Fibroblast of upper back skin (primary cell): ENCODE measurements around the gene ARF1.

Experiments used
- DNase-seq: peaks from one replicate; pipeline ENCODE4 v3.0.0-alpha.2; 2013

The ARF1 gene

DNA sequence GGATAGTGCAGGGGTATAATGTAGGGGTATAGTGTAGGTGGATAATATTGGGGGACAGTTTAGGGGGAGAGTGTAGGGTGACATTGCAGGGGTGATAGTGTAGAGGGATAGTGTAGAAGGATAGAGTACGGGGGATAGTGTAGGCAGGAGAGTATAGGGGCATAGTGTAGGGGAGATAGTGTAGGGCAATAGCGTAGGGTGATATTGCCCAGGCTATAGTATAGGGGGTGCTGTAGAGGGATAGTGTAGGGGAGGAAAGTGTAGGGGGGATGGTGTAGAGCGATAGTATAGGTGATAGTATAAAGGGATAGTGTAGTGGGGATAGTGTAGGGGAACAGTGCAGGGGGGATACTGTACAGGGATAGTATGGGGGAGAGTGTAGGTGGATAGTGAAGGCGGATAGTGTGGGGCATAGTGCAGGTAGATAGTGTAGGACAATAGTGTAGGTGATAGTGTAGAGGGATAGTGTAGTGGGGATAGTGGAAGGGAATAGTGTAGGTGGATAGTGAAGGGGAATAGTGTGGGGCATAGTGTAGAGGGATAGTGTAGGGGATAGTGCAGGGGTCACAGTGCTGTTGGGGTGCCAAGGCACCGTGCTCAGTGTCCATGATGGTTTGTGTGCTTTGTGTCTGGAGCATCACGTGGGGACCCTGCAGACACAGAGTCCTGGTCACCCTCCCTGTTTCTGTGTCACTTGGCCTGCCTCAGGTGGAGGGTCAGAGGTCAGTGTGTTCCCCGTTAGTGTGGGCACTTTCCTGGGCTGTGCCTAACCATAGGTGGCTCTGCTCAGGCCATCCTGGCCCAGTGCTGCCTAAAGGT, 10.5 kb upstream of the ARF1 start:
- DNase-seq: no peak

DNA sequence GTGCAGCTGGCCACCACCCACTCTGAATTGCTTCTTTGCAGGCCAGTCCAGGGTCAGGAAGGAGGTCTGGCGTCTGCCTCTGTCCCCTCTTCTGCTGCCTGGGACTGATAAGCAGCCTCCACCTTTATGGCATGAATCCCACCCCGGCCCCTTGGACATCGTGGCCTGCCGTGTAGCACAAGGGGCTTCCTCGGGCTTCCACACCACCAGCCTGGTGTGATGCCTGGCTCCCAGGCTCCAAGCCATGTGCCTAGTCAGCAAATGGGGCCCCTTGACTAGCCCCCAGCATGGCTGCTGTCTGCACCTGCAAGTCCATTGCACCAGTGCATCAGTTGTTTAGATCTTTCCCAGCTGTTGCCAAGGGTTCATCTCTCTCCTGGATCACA, 9.9 kb upstream of the ARF1 start:
- no peak for DNase-seq

DNA sequence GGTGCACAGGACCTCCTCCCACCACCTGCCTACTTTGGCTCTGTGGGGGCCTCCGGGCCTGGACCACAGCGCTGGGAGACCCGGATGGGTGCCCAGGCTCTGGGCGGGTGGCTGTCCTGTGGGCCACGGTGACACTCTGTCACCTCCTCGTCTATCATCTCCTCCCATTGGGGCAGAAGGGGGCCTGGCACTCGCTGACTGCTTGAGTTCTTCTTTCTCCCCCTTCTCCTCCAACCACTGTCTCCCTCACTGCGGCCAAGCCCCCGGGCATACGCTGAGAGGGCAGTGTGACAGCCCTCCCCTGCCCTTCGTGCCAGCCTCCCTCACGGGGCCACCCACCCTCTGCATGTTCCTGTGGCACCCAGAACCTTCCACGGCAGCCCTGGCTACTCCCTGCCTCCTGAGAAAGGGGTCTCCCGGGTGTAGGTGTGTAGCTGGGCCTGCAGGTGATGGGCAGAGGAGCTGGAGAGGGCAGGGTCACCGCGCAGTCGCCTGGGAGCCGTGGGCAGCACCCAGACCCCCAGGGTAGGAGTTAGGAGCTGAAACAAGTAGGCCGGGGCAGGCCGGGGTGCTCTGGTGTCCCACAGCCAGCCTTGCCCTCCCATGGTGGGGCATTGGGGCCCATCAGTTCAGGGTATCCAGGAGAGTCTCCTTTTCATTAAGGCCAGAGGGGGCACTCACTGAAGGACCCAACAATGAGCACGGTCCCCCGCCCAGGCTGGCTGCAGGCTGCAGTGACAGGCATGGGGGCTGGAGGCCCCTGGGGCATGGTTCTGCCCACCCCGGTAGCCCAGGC, 9.2 kb upstream of the ARF1 start:
- no peak for DNase-seq

DNA sequence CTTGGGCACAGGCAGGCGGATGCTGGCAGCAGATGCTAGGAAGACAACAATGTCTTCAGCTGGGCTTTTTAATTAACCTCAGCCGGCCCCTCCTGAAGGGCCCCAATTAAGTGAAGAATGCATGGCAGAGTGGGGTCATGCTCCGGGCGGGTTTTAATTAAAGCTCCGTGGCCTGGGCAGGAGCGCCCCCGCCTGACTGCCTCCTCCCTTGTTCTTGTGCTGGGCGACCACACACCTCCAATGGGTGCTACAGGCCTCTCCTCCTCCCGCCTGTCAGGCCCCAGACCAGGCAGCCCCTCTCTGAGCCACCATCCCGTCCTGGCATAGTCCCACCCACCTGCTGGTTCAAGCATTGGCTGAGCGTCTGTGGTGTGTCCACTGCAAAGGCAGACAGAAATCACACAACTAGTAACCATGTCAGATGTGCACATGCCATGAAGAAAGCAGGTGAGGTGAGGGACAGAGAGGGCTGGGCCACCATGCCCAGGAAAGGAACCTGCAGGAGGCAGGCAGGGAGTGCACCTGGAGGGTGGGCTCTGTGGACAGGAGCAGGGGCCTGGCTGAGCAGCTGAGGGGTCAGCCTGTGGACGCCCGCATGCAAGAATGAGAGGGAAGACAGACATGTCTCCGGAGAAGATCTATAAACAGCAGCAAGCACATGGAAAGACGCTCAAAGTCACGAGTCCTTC, 8.5 kb upstream of the ARF1 start:
- DNase-seq: no peak

DNA sequence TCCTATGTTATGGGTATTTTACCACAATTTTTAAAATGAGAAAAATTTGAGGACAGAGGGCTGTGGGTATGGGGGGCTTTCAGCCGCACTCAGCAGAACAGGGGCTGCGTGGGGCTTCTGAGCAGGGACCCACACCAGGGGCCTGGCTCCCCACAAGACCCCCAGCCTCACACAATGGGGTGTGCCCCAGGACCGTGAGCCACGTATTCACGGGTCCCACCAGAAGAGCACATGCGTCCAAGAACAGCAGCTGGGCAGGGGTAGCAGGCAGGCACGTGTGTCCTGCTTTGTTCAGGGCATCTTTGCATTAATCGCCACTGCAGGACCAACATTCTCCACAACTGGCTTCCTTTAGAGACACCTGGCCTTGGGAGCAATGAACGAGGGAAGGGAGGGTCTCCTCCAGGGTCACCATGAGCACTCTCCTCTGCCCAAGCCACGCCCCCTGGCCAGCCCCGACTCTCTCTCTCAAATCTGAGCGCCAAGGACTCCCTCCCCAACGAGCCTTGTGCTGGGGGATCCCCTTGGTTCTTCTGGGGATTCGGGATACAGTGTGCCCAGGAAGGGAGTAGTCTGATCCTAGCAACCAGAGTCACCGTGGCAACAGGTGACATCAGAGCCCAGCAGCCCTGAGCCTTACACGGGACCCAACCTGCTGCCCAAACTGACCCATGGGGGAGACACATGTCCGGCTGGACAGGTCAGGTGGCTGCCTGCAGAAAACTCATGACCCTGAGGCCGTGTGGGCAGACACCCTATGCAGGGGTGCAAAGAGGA, 7.4 kb upstream of the ARF1 start:
- DNase-seq: no peak

DNA sequence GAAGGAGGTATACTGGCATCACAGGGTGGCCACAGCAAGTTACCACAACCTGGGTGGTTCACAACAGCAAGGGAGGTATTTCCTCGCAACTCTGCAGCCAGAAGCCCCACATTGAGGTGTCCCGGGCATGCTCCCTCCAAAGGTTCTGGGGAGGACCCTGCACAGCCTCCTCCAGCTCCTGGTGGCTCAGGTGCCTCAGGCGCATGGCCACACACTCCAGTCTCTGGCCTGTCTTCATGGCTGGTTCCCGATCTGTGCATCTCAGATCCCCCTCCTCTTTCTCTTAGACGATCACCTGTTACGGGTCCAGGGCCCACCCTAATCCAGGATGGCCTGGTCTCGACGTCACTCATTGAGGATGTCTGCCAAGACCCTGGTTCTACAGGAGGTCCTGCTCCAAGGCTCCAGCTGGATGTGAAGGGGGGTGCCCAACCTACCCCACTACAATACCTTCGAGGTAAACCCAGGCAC, 6.7 kb upstream of the ARF1 start:
- DNase-seq: no peak

DNA sequence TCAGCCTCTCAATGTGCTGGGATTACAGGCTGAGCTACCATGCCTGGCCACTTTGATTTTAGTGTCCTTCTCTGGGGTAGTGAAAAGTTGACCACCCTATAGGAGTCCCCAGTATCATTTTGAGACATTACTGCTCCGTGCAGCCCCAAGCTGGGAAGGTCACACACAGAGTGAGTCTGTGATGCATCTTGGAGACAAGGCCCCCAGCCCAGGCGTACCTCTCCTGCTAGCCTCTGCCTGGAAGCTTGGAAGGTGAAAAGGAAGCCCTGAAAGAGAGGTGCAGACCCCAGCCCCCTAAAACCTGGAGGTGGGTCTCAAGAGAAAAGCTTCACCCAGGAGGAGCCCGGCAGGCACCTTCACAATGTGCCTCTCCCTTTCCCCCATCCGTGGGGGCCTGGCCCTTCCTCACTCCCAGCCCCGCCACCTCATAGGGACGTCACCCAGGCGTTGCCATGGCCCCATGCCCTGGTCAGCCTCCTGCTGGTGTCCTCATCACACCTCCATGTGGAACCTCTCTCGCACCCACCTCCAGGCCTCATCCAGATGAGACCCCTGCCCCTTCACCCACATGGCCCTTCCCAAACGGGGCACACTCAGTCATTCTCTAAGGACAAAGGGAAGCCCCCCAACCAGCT, 5.6 kb upstream of the ARF1 start:
- no peak for DNase-seq

DNA sequence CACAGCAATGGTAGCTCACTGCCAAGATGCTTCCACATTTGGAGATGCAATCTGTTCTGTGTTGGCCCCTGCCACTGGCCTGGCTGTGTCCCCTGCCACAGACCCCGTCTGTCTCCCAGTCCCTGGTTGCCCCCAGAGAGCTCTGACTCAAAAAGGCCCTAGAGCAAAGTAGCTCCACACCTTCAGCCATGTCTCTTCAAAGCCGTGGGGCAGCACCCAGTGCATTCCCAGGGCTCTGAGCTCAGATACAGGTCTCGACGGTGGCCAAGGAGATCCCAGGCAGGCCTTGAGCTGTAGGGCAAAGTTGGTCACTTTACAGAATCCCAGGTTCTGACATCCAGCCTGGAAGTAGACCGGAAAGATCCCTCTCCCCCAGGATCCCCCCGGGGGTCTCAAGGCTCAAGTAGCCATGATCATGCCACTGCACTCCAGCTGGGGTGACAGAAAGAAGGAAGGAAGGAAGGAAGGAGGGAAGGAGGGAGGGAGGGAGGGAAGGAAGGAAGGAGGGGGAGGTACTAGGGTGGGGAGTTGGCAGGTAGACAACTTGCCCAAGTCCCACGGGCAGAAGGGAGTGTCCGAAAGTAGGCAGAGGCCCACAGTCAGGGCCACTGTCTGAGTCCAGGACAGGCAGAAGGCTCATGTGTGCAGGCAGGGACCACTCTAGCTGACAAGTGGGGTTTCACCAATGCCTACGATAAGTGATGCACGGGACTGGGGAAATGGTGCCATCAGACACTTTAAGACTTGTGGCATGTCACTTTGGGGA, 4.8 kb upstream of the ARF1 start:
- no peak for DNase-seq

DNA sequence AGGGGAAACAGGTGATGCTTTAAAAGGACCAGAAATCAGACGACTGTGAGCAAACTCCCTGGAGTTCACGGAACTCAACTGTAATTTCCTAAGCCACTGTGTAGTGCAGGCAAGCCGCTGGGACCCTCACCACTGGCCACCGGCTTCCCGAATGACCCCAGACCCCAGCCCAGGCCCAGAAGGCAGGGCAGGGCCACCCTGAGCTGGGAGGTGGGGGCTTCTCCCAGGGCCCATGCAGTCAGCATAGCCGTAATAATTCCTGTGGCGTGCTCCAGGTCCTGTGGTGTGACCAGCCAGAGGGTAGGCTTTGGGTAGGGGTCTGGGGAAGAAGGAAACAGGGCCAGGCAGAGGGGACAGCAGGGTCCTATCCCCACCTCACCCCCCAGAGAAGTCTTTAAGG, 3.5 kb upstream of the ARF1 start:
- DNase-seq: no peak

DNA sequence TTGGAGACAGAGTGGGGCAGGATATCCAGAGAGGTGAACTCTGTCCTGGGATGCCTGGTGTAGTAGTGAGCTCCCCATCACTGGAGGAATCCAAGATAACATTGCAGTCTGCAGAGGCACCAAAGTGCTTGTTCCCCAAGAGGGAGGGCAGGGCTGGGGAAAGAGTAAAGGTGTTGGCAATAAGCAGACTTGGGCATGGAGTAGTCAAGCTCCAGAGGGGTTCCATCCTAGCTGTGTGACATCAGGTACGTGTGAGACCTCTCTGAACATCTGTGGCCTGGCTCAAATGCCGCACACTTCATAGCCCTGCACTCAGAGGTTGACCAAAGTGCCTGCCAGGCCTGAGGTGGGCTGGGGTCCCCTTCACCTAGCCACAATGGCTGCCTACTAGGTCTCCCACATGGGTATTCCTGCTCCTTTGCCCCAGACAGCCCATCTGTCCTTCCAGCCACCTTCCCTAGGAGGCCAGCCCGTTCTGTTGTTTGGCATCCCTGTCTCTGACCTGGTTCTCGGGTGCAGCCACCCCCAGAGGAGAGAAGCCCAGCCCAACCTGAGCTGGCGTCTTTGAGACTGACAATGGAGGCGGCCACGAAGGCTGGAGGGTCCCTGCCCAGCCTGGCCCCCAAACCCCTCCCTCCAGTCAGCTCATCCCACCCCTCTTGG, 2.8 kb upstream of the ARF1 start:
- no peak for DNase-seq

DNA sequence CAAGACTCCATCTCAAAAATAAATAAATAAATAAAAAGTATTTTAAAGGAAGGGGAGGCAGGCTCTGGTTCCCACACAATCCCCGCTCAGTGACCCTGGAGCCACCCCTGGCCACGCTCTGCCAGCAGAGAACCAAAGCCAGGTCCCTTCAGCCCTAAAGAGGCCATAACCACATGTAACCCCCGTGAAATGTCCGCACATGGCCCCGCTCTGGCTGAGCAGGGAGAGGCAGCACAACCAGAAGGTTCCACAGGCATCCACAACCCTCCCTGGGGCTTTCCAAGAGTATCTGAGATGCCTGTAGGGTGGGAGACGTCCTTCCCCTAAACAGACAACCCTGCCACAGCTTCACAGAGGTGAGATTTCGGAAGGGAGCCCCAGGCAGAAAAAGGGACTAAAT, 1.4 kb upstream of the ARF1 start:
- DNase-seq: no peak

DNA sequence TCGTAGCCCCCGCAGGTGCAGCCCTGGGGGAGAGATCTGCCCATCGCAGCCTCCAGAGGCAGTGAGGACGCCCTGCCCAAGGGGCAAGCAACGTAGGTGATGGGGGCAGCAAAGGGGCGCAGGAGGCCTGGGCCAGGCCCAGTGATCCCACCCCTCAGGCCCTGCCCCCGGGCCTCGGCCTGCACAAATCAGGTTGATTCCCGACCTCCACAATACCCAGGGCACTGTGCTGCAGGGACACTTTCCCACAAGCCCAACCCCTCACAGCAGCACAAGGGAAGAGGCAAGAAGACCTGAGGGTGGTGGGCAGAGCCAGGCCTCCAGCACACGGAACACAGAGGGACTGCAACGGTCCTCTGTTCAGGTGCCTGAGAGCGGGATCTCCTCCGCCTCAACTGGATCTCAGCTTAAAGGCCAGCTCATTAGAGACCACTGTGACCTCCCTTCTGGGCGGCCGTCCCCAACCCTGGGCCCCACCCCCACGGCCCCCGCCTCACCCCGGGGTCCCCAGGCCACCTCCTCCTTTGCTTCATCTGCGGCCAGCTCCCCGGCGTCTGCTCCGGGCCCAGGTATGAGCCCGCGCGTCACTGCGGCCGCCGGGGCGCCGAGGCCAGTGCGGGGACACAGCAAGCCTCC, 812 bp upstream of the ARF1 start:
- DNase-seq: no peak

DNA sequence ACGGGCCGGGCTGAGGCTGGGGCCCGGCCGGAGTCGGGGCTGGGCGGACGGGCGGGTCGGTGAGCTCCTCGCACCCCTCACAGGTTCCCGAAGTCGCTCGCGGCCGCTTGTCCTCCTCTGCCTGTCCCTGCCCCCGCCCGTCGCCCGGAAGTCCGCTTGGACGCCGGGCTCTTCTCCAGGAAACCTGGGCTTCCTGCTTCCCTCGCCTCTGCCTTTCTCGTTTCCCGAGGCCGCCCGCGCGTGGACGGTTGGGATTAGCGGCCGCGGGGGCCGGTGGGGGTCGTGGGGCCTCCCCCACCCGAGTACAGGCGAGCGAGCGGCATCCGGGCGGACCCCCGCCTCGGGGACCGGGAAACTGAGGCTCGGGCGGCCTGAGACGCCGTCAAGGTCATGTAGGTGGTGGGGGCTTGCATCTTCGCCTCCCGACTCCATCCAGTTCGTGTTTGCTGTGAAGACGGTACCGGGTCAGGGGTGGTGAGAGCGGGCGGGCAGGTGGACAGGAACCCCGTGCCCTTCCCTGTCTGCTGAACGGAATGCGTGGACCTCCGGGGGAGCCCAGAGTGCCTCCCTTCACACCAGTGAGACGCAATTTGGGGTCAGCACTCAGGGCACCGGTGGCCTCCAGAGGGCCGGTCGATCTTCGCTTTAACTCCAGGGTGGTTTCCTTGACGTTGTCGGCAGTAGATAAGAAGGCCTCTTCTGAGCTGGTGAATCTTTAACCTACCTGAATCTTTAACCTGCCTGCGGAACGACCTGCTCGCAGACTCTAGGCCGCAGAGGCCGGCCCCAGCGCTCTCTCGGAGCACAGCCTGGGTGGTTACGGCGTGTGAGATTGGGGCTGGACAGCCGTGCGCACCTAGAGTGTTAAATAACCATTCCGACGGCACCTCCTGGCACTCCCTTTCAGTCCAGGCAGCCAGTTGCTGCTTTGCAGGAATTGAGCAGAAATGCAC, 686 bp downstream of the ARF1 start:
- DNase-seq: peak; percentile 46

DNA sequence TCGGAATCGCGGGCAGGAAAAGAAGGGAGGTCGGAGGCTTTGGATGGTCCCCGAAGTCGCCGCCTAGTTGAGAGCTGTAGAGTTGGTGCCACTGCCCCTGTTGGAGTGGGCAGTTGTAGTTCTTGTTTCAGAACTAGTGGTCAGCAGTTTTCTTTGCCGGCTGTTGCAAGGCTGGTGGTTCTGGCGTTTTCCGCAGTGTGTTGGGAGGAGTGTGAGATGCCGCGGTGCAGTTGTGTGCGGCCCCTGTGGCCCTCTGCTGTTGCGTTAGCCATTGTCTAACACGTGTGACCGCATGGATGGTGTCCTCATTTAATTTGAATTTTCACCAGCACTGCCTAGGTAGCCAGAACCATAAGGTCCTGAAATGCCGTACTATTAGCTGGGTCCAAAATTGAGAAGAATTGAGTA, 1.4 kb downstream of the ARF1 start:
- DNase-seq: no peak

DNA sequence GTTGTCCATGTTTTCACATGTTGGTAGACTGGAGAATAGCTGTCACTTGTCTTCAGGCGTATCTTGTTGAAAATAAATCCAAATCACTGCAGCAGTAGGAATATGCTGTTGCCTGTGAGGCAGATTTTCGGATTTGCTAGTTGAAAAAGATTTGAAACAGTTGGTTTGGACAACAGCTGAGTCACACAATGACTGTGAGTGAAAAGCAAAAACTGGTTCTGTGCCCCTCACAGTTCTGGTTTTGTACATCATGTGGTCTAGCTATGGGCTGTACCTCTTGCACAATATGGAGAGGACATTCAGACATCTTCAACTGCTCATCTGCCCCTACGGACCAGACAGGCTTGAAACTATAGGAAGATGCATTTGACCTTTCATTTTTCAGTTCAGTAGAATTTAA, 1.8 kb downstream of the ARF1 start:
- DNase-seq: peak; percentile 66

DNA sequence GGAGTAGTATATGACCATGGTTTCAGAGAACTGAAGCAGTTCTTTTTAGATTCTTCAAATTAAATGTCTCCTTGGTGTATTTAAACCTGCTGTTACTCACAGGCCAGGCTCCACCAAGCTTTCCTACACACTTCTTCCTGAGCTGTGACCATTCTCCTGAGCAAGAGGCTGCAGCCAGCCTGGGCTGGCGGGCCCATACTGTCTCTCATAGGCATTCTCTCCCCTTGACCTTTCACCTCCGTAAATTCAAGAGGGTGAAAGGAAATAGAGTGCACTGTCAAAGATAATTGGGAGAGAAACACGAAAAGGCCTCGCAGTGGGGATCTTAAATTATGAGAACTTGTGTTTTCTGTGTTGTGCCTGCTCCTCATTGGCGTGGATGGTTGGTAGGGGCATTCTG, 2.3 kb downstream of the ARF1 start:
- DNase-seq: no peak

DNA sequence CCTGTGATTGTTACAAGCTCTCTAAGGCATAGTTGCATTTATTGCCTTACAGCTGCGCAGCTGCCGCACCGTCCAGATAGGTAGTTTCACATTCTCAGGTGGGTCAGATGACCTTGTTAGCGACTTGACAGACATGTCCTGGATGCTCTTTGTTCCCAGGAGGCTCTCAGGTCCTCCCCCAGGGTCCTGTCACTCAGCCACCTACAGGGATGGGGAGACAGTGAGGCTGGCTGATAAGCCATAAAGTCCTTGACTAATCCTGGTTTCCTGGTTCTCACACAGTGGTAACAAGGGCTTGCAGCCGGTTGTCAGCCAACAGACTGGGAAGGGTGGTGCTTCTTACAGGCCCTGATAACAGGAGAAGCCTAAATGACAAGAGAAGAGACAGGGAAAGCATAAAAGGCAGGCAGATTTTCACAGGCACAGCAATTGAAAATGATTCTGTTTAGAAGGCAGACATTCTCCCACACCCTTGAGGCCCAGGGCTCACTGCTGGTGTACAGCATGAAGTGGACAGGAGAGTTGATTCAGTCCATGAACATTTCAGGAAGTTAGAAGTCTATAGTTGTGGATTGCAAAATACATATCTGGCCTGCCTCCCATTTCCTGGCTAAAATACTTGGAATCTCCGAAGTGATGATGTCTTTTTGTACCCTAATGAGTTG, 2.9 kb downstream of the ARF1 start:
- peak; percentile 80 for DNase-seq

DNA sequence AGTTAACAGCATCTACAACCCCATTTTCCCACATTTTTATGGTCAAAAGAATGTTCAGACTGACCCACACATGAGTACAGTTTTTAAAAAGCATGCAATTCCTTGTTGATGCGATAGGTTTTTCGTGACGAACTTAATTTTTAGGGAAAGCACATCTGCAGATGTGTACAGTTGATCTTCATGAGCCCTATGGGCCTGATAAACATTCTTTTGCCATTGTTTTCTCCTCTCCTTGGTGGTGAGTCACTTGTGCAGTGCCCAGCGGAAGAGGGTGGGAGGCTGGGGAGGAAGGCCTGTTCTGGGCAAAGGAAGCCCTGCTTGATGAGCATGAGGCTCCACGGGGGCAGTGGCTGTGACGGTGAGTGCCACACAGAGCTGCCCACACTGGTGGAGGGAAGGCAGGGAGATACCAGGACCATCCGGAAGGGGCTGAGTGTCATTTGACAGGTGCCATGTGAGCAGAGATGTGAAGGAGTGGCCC, 5.3 kb downstream of the ARF1 start:
- peak; percentile 34 for DNase-seq
